Right lung (tissue), 5 donors: ENCODE results near the gene P2RX4. TPM values are rescaled to one million over a fixed set of nuclear protein-coding genes. Genes with fewer than 3 reads are reported as not detected.
A peak's percentile ranks its signal among the peaks of the same experiment; 100 is the strongest.
"Not testable (repeated sequence)": the region's sequence is repeated elsewhere in the genome, so short reads cannot be mapped to it uniquely, and the experiment has no call there.

ENCODE experiments used
- DNase-seq, 2 donors: peaks; one replicate each; pipeline ENCODE4 v3.0.0-alpha.2; 2013
- polyA plus RNA-seq, 5 donors: library from polyadenylated mRNA; unstranded; fragments of 120-200 nt; gene quantifications; one replicate each; pipeline versions ENCODE4 v1.2.1 to v1.2.3, GENCODE V29; 2013; ENCODE audit warnings: inconsistent platforms in 1 of 5, low replicate concordance in 1 of 5; ENCODE audit not compliant: insufficient read length in 5 of 5, insufficient read depth in 1 of 5

P2RX4 gene
- polyA plus RNA-seq, 5 donors = 30.0 to 33.4 (median 32.0) TPM

GRCh38 chr12:121240062-121240420 is 30.1 kb downstream of the P2RX4 start:
- DNase-seq = no peak

GRCh38 chr12:121240484-121241101 is 30.7 kb downstream of the P2RX4 start:
- DNase-seq = peak; percentile 35 to 45

- no peak for DNase-seq
Observed at GRCh38 chr12:121241156-121241970, 31.4 kb downstream of the P2RX4 start.

GRCh38 chr12:121245031-121245430 is 35.1 kb downstream of the P2RX4 start:
- no peak for DNase-seq

GRCh38 chr12:121245951-121246350 is 36.0 kb downstream of the P2RX4 start:
- DNase-seq = no peak

GRCh38 chr12:121246893-121247557 is 37.1 kb downstream of the P2RX4 start:
- DNase-seq = no peak

GRCh38 chr12:121248622-121249021 is 38.7 kb downstream of the P2RX4 start:
- no peak for DNase-seq

- no peak for DNase-seq
Observed at GRCh38 chr12:121250359-121250758, 40.4 kb downstream of the P2RX4 start.

GRCh38 chr12:121251838-121252237 is 41.9 kb downstream of the P2RX4 start:
- DNase-seq = no peak

GRCh38 chr12:121252712-121253345 is 42.9 kb downstream of the P2RX4 start:
- no peak for DNase-seq

GRCh38 chr12:121253638-121254335 is 43.9 kb downstream of the P2RX4 start:
- DNase-seq = no peak

- DNase-seq = no peak
Observed at GRCh38 chr12:121255433-121255832, 45.5 kb downstream of the P2RX4 start.

GRCh38 chr12:121257704-121258449 is 47.9 kb downstream of the P2RX4 start:
- not testable (repeated sequence) for DNase-seq

GRCh38 chr12:121259074-121259473 is 49.1 kb downstream of the P2RX4 start:
- DNase-seq = no peak

- no peak for DNase-seq
Observed at GRCh38 chr12:121260091-121260490, 50.2 kb downstream of the P2RX4 start.

GRCh38 chr12:121261398-121261797 is 51.5 kb downstream of the P2RX4 start:
- no peak for DNase-seq

- DNase-seq = no peak
Observed at GRCh38 chr12:121263206-121263935, 53.4 kb downstream of the P2RX4 start.

GRCh38 chr12:121264135-121264534 is 54.2 kb downstream of the P2RX4 start:
- DNase-seq = no peak

- DNase-seq = no peak
Observed at GRCh38 chr12:121264951-121265515, 55.1 kb downstream of the P2RX4 start.

- DNase-seq = no peak
Observed at GRCh38 chr12:121267822-121268221, 57.9 kb downstream of the P2RX4 start.
